Measurements from ENCODE around the gene HIVEP3. TPM values are rescaled to one million over a fixed set of nuclear protein-coding genes. Genes with fewer than 3 reads are reported as not detected.

HIVEP3 gene
- total and polyA plus RNA-seq, 2 experiments from 2014 or later: 0.57 to 5.9 TPM

- no peak overlapping the region for H3K27ac ChIP-seq
- no peaks in the 10 kb centered on the region for H3K79me2 ChIP-seq
- H3K27me3 ChIP-seq: peaks cover 4% of the 10 kb centered on the region
- no peaks in the 10 kb centered on the region for H3K36me3 ChIP-seq (replicated peaks; ENCODE audit: insufficient read depth, low read depth)
- WGBS (ENCODE audit: low lambda C conversion rate, missing lambda C conversion rate): 35% methylated on average over 18 of the region's 18 CpGs
- no peak overlapping the region for H3K4me2 ChIP-seq
- no peaks in the 10 kb centered on the region for H3K4me1 ChIP-seq (ENCODE audit: insufficient read depth)
- no peaks in the 10 kb centered on the region for H3K9me3 ChIP-seq (ENCODE audit: low read depth)
- TF ChIP-seq EZH2 (IDR thresholded peaks at IDR 0.05; ENCODE audit: borderline replicate concordance) (no peak), EZH2phosphoT487 (IDR thresholded peaks at IDR 0.05; ENCODE audit: low read depth, severe bottlenecking, unreplicated experiment) (no peak)
- TF ChIP-seq, protein P1, sequence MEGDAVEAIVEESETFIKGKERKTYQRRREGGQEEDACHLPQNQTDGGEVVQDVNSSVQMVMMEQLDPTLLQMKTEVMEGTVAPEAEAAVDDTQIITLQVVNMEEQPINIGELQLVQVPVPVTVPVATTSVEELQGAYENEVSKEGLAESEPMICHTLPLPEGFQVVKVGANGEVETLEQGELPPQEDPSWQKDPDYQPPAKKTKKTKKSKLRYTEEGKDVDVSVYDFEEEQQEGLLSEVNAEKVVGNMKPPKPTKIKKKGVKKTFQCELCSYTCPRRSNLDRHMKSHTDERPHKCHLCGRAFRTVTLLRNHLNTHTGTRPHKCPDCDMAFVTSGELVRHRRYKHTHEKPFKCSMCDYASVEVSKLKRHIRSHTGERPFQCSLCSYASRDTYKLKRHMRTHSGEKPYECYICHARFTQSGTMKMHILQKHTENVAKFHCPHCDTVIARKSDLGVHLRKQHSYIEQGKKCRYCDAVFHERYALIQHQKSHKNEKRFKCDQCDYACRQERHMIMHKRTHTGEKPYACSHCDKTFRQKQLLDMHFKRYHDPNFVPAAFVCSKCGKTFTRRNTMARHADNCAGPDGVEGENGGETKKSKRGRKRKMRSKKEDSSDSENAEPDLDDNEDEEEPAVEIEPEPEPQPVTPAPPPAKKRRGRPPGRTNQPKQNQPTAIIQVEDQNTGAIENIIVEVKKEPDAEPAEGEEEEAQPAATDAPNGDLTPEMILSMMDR (IDR thresholded peaks at IDR 0.05; ENCODE audit: poor library complexity): peak; percentile 89
- no peaks in the 10 kb centered on the region for H3K9me2 ChIP-seq (replicated peaks; ENCODE audit: insufficient read depth)
- no peak overlapping the region for H2AFZ ChIP-seq
- no peaks in the 10 kb centered on the region for H4K20me1 ChIP-seq (ENCODE audit: insufficient read depth, poor library complexity, severe bottlenecking)
- no peak overlapping the region for H3K4me3 ChIP-seq
- peak; percentile 90 for DNase-seq (ENCODE audit: low spot score)
Observed at GRCh38 chr1:41573785-41574713, 344.7 kb downstream of the HIVEP3 start.

DNA sequence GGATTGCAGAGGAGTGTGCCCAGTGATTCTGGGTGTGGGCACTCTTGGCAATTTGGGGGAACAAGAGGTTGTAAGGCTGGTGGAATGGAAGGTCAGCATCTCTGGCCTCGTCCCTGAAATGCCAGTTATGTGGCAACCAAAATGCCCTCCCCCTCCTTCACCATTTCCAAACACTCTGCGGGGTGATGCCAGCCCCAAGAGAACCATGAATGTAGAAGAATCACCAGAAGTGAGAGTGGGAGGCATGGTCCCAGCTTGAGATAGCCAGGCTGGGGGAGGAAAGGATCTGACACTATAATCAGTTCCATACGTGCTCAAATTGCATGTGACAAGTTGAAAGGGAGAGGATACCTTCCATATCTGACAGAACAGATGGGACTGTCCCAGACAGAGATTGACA, 345.5 kb downstream of the HIVEP3 start:
- H3K27me3 ChIP-seq: peaks cover 4% of the 10 kb centered on the region
- TF ChIP-seq EZH2 (IDR thresholded peaks at IDR 0.05; ENCODE audit: borderline replicate concordance) (no peak), EZH2phosphoT487 (IDR thresholded peaks at IDR 0.05; ENCODE audit: low read depth, severe bottlenecking, unreplicated experiment) (no peak)
- TF ChIP-seq, protein P1 (IDR thresholded peaks at IDR 0.05; ENCODE audit: poor library complexity): no peak
- H3K9me2 ChIP-seq (replicated peaks; ENCODE audit: insufficient read depth): no peaks in the 10 kb centered on the region
- WGBS (ENCODE audit: low lambda C conversion rate, missing lambda C conversion rate): 77% methylated on average over 3 of the region's 3 CpGs
- no peak for DNase-seq (ENCODE audit: low spot score)
- no peak overlapping the region for H3K4me2 ChIP-seq
- no peaks in the 10 kb centered on the region for H3K9me3 ChIP-seq (ENCODE audit: low read depth)
- no peaks in the 10 kb centered on the region for H3K79me2 ChIP-seq
- no peak overlapping the region for H3K27ac ChIP-seq
- no peak overlapping the region for H3K4me3 ChIP-seq
- H3K4me1 ChIP-seq (ENCODE audit: insufficient read depth): no peaks in the 10 kb centered on the region
- no peaks in the 10 kb centered on the region for H3K36me3 ChIP-seq (replicated peaks; ENCODE audit: insufficient read depth, low read depth)
- no peak overlapping the region for H2AFZ ChIP-seq
- H4K20me1 ChIP-seq (ENCODE audit: insufficient read depth, poor library complexity, severe bottlenecking): no peaks in the 10 kb centered on the region

GRCh38 chr1:41572224-41572623, 346.5 kb downstream of the HIVEP3 start:
- TF ChIP-seq EZH2 (IDR thresholded peaks at IDR 0.05; ENCODE audit: borderline replicate concordance): no peak
- TF ChIP-seq EZH2phosphoT487 (IDR thresholded peaks at IDR 0.05; ENCODE audit: low read depth, severe bottlenecking, unreplicated experiment): no peak
- TF ChIP-seq, protein P1 (IDR thresholded peaks at IDR 0.05; ENCODE audit: poor library complexity): no peak
- no peaks in the 10 kb centered on the region for H3K4me1 ChIP-seq (ENCODE audit: insufficient read depth)
- H3K79me2 ChIP-seq: no peaks in the 10 kb centered on the region
- H3K27ac ChIP-seq: no peak overlapping the region
- H2AFZ ChIP-seq: no peak overlapping the region
- peaks cover 4% of the 10 kb centered on the region for H3K27me3 ChIP-seq
- no peaks in the 10 kb centered on the region for H4K20me1 ChIP-seq (ENCODE audit: insufficient read depth, poor library complexity, severe bottlenecking)
- H3K4me3 ChIP-seq: no peak overlapping the region
- no peaks in the 10 kb centered on the region for H3K9me3 ChIP-seq (ENCODE audit: low read depth)
- DNase-seq (ENCODE audit: low spot score): no peak
- H3K9me2 ChIP-seq (replicated peaks; ENCODE audit: insufficient read depth): no peaks in the 10 kb centered on the region
- H3K36me3 ChIP-seq (replicated peaks; ENCODE audit: insufficient read depth, low read depth): no peaks in the 10 kb centered on the region
- WGBS (ENCODE audit: low lambda C conversion rate, missing lambda C conversion rate): 80% methylated on average over 5 of the region's 5 CpGs
- H3K4me2 ChIP-seq: no peak overlapping the region
